Mucosa of stomach (tissue), 1 donor: Measurements from ENCODE around the gene PDZD8.
"Not testable (repeated sequence)": the region's sequence is repeated elsewhere in the genome, so short reads cannot be mapped to it uniquely, and the experiment has no call there.

ENCODE experiments used
- H3K27me3 ChIP-seq: one replicate; pipeline ENCODE4 v1.7.0; 2013; ENCODE audit warnings: mild to moderate bottlenecking, low read length; ENCODE audit not compliant: control insufficient read depth, insufficient read depth
- H3K36me3 ChIP-seq: one replicate; pipeline ENCODE4 v1.7.0; 2013; ENCODE audit warnings: low read length; ENCODE audit not compliant: control insufficient read depth, insufficient read depth
- H3K4me1 ChIP-seq: one replicate; pipeline ENCODE4 v1.7.0; 2013; ENCODE audit warnings: mild to moderate bottlenecking, low read length; ENCODE audit not compliant: control insufficient read depth, insufficient read depth
- H3K4me3 ChIP-seq: one replicate; pipeline ENCODE4 v1.7.0; 2013; ENCODE audit warnings: low read length
- H3K9ac ChIP-seq: one replicate; pipeline ENCODE4 v1.7.0; 2013; ENCODE audit warnings: mild to moderate bottlenecking, low read length, moderate library complexity
- H3K9me3 ChIP-seq: one replicate; pipeline ENCODE4 v1.7.0; 2013; ENCODE audit warnings: mild to moderate bottlenecking, low read length, moderate library complexity; ENCODE audit not compliant: control insufficient read depth
- donor health status: Pancreatic carcinoma.

The PDZD8 gene

GRCh38 chr10:117240621-117241529, 134.4 kb downstream of the PDZD8 start, which contains the start of gene SLC18A2:
TSS of gene SLC18A2 (plus strand) at chr10:117241114. CDS start at chr10:117241694, 580 bp downstream.
- H3K4me3 ChIP-seq = no peak within 1 kb of the TSS
- H3K9me3 ChIP-seq = no peaks in the 10 kb centered on the region
- H3K9ac ChIP-seq = no peak within 1 kb of the TSS
- H3K27me3 ChIP-seq = peaks cover 45% of the 10 kb centered on the region
- H3K4me1 ChIP-seq = no peaks in the 10 kb centered on the region
- no peaks in the 10 kb centered on the region for H3K36me3 ChIP-seq

- H3K4me1 ChIP-seq = no peaks in the 10 kb centered on the region
- H3K27me3 ChIP-seq = peaks cover 43% of the 10 kb centered on the region
- H3K4me3 ChIP-seq = no peak overlapping the region
- H3K9me3 ChIP-seq = no peaks in the 10 kb centered on the region
- H3K9ac ChIP-seq = no peak overlapping the region
- no peaks in the 10 kb centered on the region for H3K36me3 ChIP-seq
Observed at GRCh38 chr10:117239721-117240620, 135.3 kb downstream of the PDZD8 start.

- H3K36me3 ChIP-seq = no peaks in the 10 kb centered on the region
- H3K27me3 ChIP-seq = peaks cover 43% of the 10 kb centered on the region
- H3K9me3 ChIP-seq = no peaks in the 10 kb centered on the region
- no peak overlapping the region for H3K9ac ChIP-seq
- no peak overlapping the region for H3K4me3 ChIP-seq
- H3K4me1 ChIP-seq = no peaks in the 10 kb centered on the region
Observed at GRCh38 chr10:117239051-117239450, 136.2 kb downstream of the PDZD8 start.

- Histone ChIP-seq H3K27me3 (peaks cover 42% of the 10 kb centered on the region), H3K4me3 (no peak overlapping the region), H3K36me3 (no peaks in the 10 kb centered on the region)
Observed at GRCh38 chr10:117237401-117237991, 137.7 kb downstream of the PDZD8 start.

GRCh38 chr10:117230107-117230506, 145.1 kb downstream of the PDZD8 start:
- H3K9ac ChIP-seq, H3K9me3 ChIP-seq, H3K27me3 ChIP-seq, H3K4me1 ChIP-seq, H3K36me3 ChIP-seq, H3K4me3 ChIP-seq: not testable (repeated sequence)

More at GRCh38 chr10:117237401-117237991, 137.7 kb downstream of the PDZD8 start:
- Histone ChIP-seq H3K4me1 (no peaks in the 10 kb centered on the region), H3K9ac (no peak overlapping the region), H3K9me3 (no peaks in the 10 kb centered on the region)

- H3K9me3 ChIP-seq = no peaks in the 10 kb centered on the region
- peaks cover 8% of the 10 kb centered on the region for H3K27me3 ChIP-seq
- H3K36me3 ChIP-seq = no peaks in the 10 kb centered on the region
- no peaks in the 10 kb centered on the region for H3K4me1 ChIP-seq
- H3K4me3 ChIP-seq = no peak overlapping the region
- no peak overlapping the region for H3K9ac ChIP-seq
Observed at GRCh38 chr10:117228210-117228609, 147.0 kb downstream of the PDZD8 start.
